Neuronal stem cell (in vitro differentiated cells): Measurements from ENCODE around the gene PCID2.

ENCODE experiments used
- DNase-seq: peaks from one replicate; pipeline ENCODE4 v3.0.0-alpha.2; 2013; ENCODE audit warnings: low spot score
- H2AFZ ChIP-seq: one replicate; pipeline ENCODE4 v1.6.1; 2013; ENCODE audit warnings: mild to moderate bottlenecking, low read length, inconsistent platforms
- H2AK5ac ChIP-seq: 2 replicates; pipeline ENCODE4 v1.6.1; 2013; ENCODE audit warnings: low read depth, mild to moderate bottlenecking, inconsistent platforms, low read length, moderate library complexity, mixed read lengths
- H2BK120ac ChIP-seq: 2 replicates; pipeline ENCODE4 v1.6.1; 2013; ENCODE audit warnings: low read depth, mild to moderate bottlenecking, inconsistent platforms, low read length, moderate library complexity, mixed read lengths
- H2BK12ac ChIP-seq: one replicate; pipeline ENCODE4 v1.6.1; 2013; ENCODE audit warnings: low read length, inconsistent platforms
- H2BK15ac ChIP-seq: 2 replicates; pipeline ENCODE4 v1.6.1; 2013; ENCODE audit warnings: mild to moderate bottlenecking, low read length, inconsistent platforms, mixed read lengths
- H2BK5ac ChIP-seq: one replicate; pipeline ENCODE4 v1.6.1; 2013; ENCODE audit warnings: inconsistent platforms, mild to moderate bottlenecking, low read length, moderate library complexity
- H3K14ac ChIP-seq: one replicate; pipeline ENCODE4 v1.6.1; 2013; ENCODE audit warnings: low read length, inconsistent platforms
- H3K18ac ChIP-seq: 2 replicates; pipeline ENCODE4 v1.6.1; 2013; ENCODE audit warnings: low read length, inconsistent platforms
- H3K23ac ChIP-seq: 2 replicates; pipeline ENCODE4 v1.6.1; 2013; ENCODE audit warnings: low read depth, mild to moderate bottlenecking, mixed read lengths, low read length, inconsistent platforms; ENCODE audit not compliant: poor library complexity
- H3K27ac ChIP-seq: replicated peaks from 3 replicates; pipeline ENCODE4 v1.5.1; 2013; ENCODE audit warnings: low read length, inconsistent platforms
- H3K27me3 ChIP-seq, 3 experiments: 2 replicates each; pipeline ENCODE4 v1.6.1; 2013; ENCODE audit warnings: low read length in 3 of 3, mild to moderate bottlenecking in 2 of 3, inconsistent platforms in 1 of 3, low read depth in 1 of 3, mixed read lengths in 1 of 3, moderate library complexity in 1 of 3; ENCODE audit not compliant: control insufficient read depth in 3 of 3, insufficient read depth in 3 of 3
- H3K36me3 ChIP-seq, 2 donors: replicated peaks in 1 of 2; 2 replicates each; pipeline ENCODE4 v1.6.1; 2013; ENCODE audit warnings: low read length in 2 of 2; ENCODE audit not compliant: control insufficient read depth in 2 of 2, insufficient read depth in 2 of 2
- H3K4ac ChIP-seq: 2 replicates; pipeline ENCODE4 v1.6.1; 2013; ENCODE audit warnings: inconsistent platforms, mild to moderate bottlenecking, low read length, moderate library complexity
- H3K4me1 ChIP-seq, 2 donors: 1 replicate in 1 of 2; 2 replicates in 1 of 2; pipeline ENCODE4 v1.6.1; 2013; ENCODE audit warnings: low read length in 2 of 2, low read depth in 1 of 2; ENCODE audit not compliant: control insufficient read depth in 2 of 2, insufficient read depth in 1 of 2
- H3K4me2 ChIP-seq: one replicate; pipeline ENCODE4 v1.6.1; 2013; ENCODE audit warnings: mild to moderate bottlenecking, low read length, inconsistent platforms; ENCODE audit not compliant: insufficient read depth, poor library complexity, severe bottlenecking
- H3K4me3 ChIP-seq, 2 donors: 2 replicates each; pipeline ENCODE4 v1.5.1; 2013; ENCODE audit warnings: low read length in 2 of 2, mild to moderate bottlenecking in 2 of 2, inconsistent platforms in 1 of 2, moderate library complexity in 1 of 2
- H3K79me1 ChIP-seq: one replicate; pipeline ENCODE4 v1.6.1; 2013; ENCODE audit warnings: low read depth, mild to moderate bottlenecking, inconsistent platforms, low read length, moderate library complexity
- H3K9ac ChIP-seq: one replicate; pipeline ENCODE4 v1.6.1; 2013; ENCODE audit warnings: mild to moderate bottlenecking, low read depth, low read length, inconsistent platforms; ENCODE audit not compliant: poor library complexity
- H3K9me3 ChIP-seq, 2 donors: replicated peaks in 1 of 2; 2 replicates each; pipeline versions ENCODE3 to v1.6.1; 2013; ENCODE audit warnings: low read length in 2 of 2, mild to moderate bottlenecking in 2 of 2, inconsistent platforms in 1 of 2, low read depth in 1 of 2, mixed read lengths in 1 of 2, moderate library complexity in 1 of 2; ENCODE audit not compliant: control insufficient read depth in 2 of 2, insufficient read depth in 1 of 2
- H4K8ac ChIP-seq: one replicate; pipeline ENCODE4 v1.6.1; 2013; ENCODE audit warnings: low read depth, mild to moderate bottlenecking, inconsistent platforms, low read length, moderate library complexity
- H4K91ac ChIP-seq: one replicate; pipeline ENCODE4 v1.6.1; 2013; ENCODE audit warnings: low read length, low read depth, mild to moderate bottlenecking, inconsistent platforms; ENCODE audit not compliant: poor library complexity
- WGBS, 2 donors: extraction: QIAGEN DNeasy Blood & Tissue Kit; methylation state at CpG; one replicate each; pipeline ENCODE4 v1.1.7; 2013; ENCODE audit warnings: missing lambda C conversion rate in 2 of 2, mixed read lengths in 1 of 2; ENCODE audit not compliant: insufficient read length in 2 of 2, insufficient replicate concordance in 1 of 2; ENCODE audit errors: extremely low coverage in 2 of 2; 5-methylcytosine and 5-hydroxymethylcytosine counted together

The PCID2 gene

GRCh38 chr13:113155982-113156655, 52.4 kb downstream of the PCID2 start:
- no peak overlapping the region for H2AFZ ChIP-seq
- H3K18ac ChIP-seq = no peak overlapping the region
- H2BK120ac ChIP-seq = no peak overlapping the region
- H2BK12ac ChIP-seq = no peak overlapping the region
- no peak overlapping the region for H4K91ac ChIP-seq
- no peak overlapping the region for H3K23ac ChIP-seq
- H3K27ac ChIP-seq = no peak overlapping the region
- H2AK5ac ChIP-seq = no peak overlapping the region
- no peak overlapping the region for H2BK5ac ChIP-seq
- no peaks in the 10 kb centered on the region for H3K79me1 ChIP-seq
- H4K8ac ChIP-seq = no peak overlapping the region
- no peak overlapping the region for H3K4me3 ChIP-seq
- H2BK15ac ChIP-seq = no peak overlapping the region
- H3K27me3 ChIP-seq = peaks cover 0 to 37% (median 20%) of the 10 kb centered on the region in 3 experiments
- H3K9me3 ChIP-seq = peaks cover 0 to 3% of the 10 kb centered on the region in 2 donors
- no peak for DNase-seq
- no peak overlapping the region for H3K14ac ChIP-seq
- H3K4me1 ChIP-seq = peaks cover 18 to 29% of the 10 kb centered on the region in 2 donors
- H3K9ac ChIP-seq = no peak overlapping the region
- H3K36me3 ChIP-seq = no peaks in the 10 kb centered on the region
- H3K4me2 ChIP-seq = no peak overlapping the region
- no CpG with 5 or more reads among the region's 9 CpGs for WGBS, 2 donors
- no peak overlapping the region for H3K4ac ChIP-seq

GRCh38 chr13:113155201-113155600, 53.3 kb downstream of the PCID2 start:
- no CpG with 5 or more reads among the region's 3 CpGs for WGBS, 2 donors
- H4K8ac ChIP-seq = no peak overlapping the region
- no peak overlapping the region for H3K4me3 ChIP-seq
- no peak overlapping the region for H4K91ac ChIP-seq
- H2BK12ac ChIP-seq = no peak overlapping the region
- peaks cover 0 to 28% (median 20%) of the 10 kb centered on the region in 3 experiments for H3K27me3 ChIP-seq
- no peak overlapping the region for H2AFZ ChIP-seq
- H3K4me2 ChIP-seq = no peak overlapping the region
- peaks cover 0 to 3% of the 10 kb centered on the region in 2 donors for H3K9me3 ChIP-seq
- H2BK15ac ChIP-seq = no peak overlapping the region
- H3K14ac ChIP-seq = no peak overlapping the region
- no peaks in the 10 kb centered on the region for H3K36me3 ChIP-seq
- H3K79me1 ChIP-seq = no peaks in the 10 kb centered on the region
- no peak overlapping the region for H3K23ac ChIP-seq
- no peak overlapping the region for H3K27ac ChIP-seq
- H3K4ac ChIP-seq = no peak overlapping the region
- no peak overlapping the region for H2BK5ac ChIP-seq
- no peak overlapping the region for H2AK5ac ChIP-seq
- H3K18ac ChIP-seq = no peak overlapping the region
- no peak overlapping the region for H3K9ac ChIP-seq
- no peak overlapping the region for H2BK120ac ChIP-seq
- peaks cover 18 to 27% of the 10 kb centered on the region in 2 donors for H3K4me1 ChIP-seq
- no peak for DNase-seq

GRCh38 chr13:113153810-113154748, 54.4 kb downstream of the PCID2 start:
- Histone ChIP-seq H3K9ac (no peak overlapping the region), H3K4ac (no peak overlapping the region), H4K8ac (no peak overlapping the region), H3K23ac (no peak overlapping the region), H3K27me3 (peaks cover 0 to 20% (median 19%) of the 10 kb centered on the region in 3 experiments), H3K36me3 (no peaks in the 10 kb centered on the region), H3K4me3 (peak overlapping the region in 1 of 2 donors; percentile 42), H2BK12ac (no peak overlapping the region), H2AK5ac (no peak overlapping the region), H2BK120ac (peak overlapping the region; percentile 93), H3K4me2 (peak overlapping the region; percentile 91), H3K4me1 (peaks cover 17 to 25% of the 10 kb centered on the region in 2 donors), H2BK15ac (no peak overlapping the region), H3K14ac (no peak overlapping the region), H4K91ac (no peak overlapping the region), H3K79me1 (no peaks in the 10 kb centered on the region), H2BK5ac (peak overlapping the region; percentile 77), H2AFZ (peak overlapping the region; percentile 95), H3K27ac (no peak overlapping the region), H3K9me3 (peaks cover 0 to 3% of the 10 kb centered on the region in 2 donors), H3K18ac (no peak overlapping the region)
- WGBS, 2 donors = no CpG with 5 or more reads among the region's 76 CpGs
- DNase-seq = peak; percentile 32
